MM.1S (cell line): ENCODE measurements around the gene DPP6.
"Not testable (repeated sequence)": the region's sequence is repeated elsewhere in the genome, so short reads cannot be mapped to it uniquely, and the experiment has no call there.

Experiments used
- DNase-seq: peaks from one replicate; pipeline ENCODE4 v3.0.0-alpha.2; 2015
- H2AFZ ChIP-seq: fragments of 300-600 bp; sonication (generic); 2 replicates; pipeline ENCODE4 v1.6.0; 2016; ENCODE audit warnings: antibody characterized with exemption, low read length
- H3F3A ChIP-seq: fragments of 300-600 bp; sonication (generic); 2 replicates; pipeline ENCODE4 v1.6.1; 2016; ENCODE audit warnings: mild to moderate bottlenecking, antibody characterized with exemption, low read length, moderate library complexity, mixed read lengths; ENCODE audit not compliant: insufficient read depth
- H3K27ac ChIP-seq: fragments of 300-600 bp; sonication (generic); 2 replicates; pipeline ENCODE4 v1.5.1; 2016; ENCODE audit warnings: mild to moderate bottlenecking, low read length
- H3K27me3 ChIP-seq: fragments of 300-600 bp; sonication (generic); replicated peaks from 2 replicates; pipeline ENCODE4 v1.6.0; 2016; ENCODE audit warnings: low read length; ENCODE audit not compliant: insufficient read depth
- H3K36me3 ChIP-seq: fragments of 300-600 bp; sonication (generic); replicated peaks from 2 replicates; pipeline ENCODE4 v1.6.1; 2016; ENCODE audit warnings: mild to moderate bottlenecking, low read length, mixed read lengths; ENCODE audit not compliant: insufficient read depth
- H3K4me1 ChIP-seq: fragments of 300-600 bp; sonication (generic); 2 replicates; pipeline ENCODE4 v1.6.1; 2016; ENCODE audit warnings: low read length, mixed read lengths
- H3K4me2 ChIP-seq: fragments of 300-600 bp; sonication (generic); 2 replicates; pipeline ENCODE4 v1.6.0; 2016; ENCODE audit warnings: low read depth, low read length
- H3K4me3 ChIP-seq: fragments of 300-600 bp; sonication (generic); 2 replicates; pipeline ENCODE4 v1.5.1; 2016; ENCODE audit warnings: low read length, mixed read lengths
- H3K79me2 ChIP-seq: fragments of 300-600 bp; sonication (generic); 2 replicates; pipeline ENCODE4 v1.6.1; 2016; ENCODE audit warnings: mixed run types, low read length, mixed read lengths
- H3K9ac ChIP-seq: fragments of 300-600 bp; sonication (generic); 2 replicates; pipeline ENCODE4 v1.6.1; 2016; ENCODE audit warnings: low read length, mixed read lengths
- H3K9me2 ChIP-seq: fragments of 300-600 bp; sonication (generic); replicated peaks from 2 replicates; pipeline ENCODE4 v1.6.1; 2016; ENCODE audit warnings: mild to moderate bottlenecking, low read length, mixed read lengths; ENCODE audit not compliant: insufficient read depth
- H3K9me3 ChIP-seq: fragments of 300-600 bp; sonication (generic); replicated peaks from 2 replicates; pipeline ENCODE4 v1.6.1; 2016; ENCODE audit warnings: mild to moderate bottlenecking, low read length, mixed read lengths; ENCODE audit not compliant: insufficient read depth
- H4K20me1 ChIP-seq: fragments of 300-600 bp; sonication (generic); 2 replicates; pipeline ENCODE4 v1.6.1; 2016; ENCODE audit warnings: mild to moderate bottlenecking, low read length, moderate library complexity, mixed read lengths; ENCODE audit not compliant: insufficient read depth
- CTCF ChIP-seq: fragments of 300-600 bp; sonication (generic); IDR thresholded peaks from 2 replicates; pipeline ENCODE4 v1.5.1; 2016; ENCODE audit warnings: antibody characterized with exemption, low read length, mixed read lengths
- EZH2 ChIP-seq: fragments of 300-600 bp; sonication (generic); optimal IDR thresholded peaks from 2 replicates; pipeline ENCODE3; 2017; ENCODE audit warnings: low read depth, mild to moderate bottlenecking, antibody characterized with exemption, low read length, mixed read lengths
- EZH2phosphoT487 ChIP-seq: fragments of 300-600 bp; sonication (generic); IDR thresholded peaks from 2 replicates; pipeline ENCODE4 v1.6.1; 2018; ENCODE audit warnings: antibody characterized with exemption, low read length

The DPP6 gene

GRCh38 chr7:154928136-154929005 lies 876.2 kb downstream of the DPP6 start:
- peak; percentile 98 for DNase-seq
- no peaks in the 10 kb centered on the region for H3K9me3 ChIP-seq
- peaks cover 6% of the 10 kb centered on the region; the same call in 1 of the 2 replicates for H3F3A ChIP-seq
- H3K79me2 ChIP-seq, result no peaks in the 10 kb centered on the region
- TF ChIP-seq EZH2phosphoT487 (no peak), EZH2 (no peak), CTCF (no peak)
- peak overlapping the region; percentile 96 for H3K4me2 ChIP-seq
- peak overlapping the region; percentile 92 for H2AFZ ChIP-seq
- peaks cover 27% of the 10 kb centered on the region for H3K27me3 ChIP-seq
- peak overlapping the region; percentile 9; the same call in 1 of the 2 replicates for H3K27ac ChIP-seq
- peak overlapping the region; percentile 77 for H3K4me3 ChIP-seq
- no peaks in the 10 kb centered on the region for H3K4me1 ChIP-seq
- H3K9ac ChIP-seq, result peak overlapping the region; percentile 34
- H3K9me2 ChIP-seq, result no peaks in the 10 kb centered on the region
- no peaks in the 10 kb centered on the region for H3K36me3 ChIP-seq
- no peaks in the 10 kb centered on the region for H4K20me1 ChIP-seq

GRCh38 chr7:154929006-154929726 lies 877.0 kb downstream of the DPP6 start:
- Histone ChIP-seq H4K20me1 (no peaks in the 10 kb centered on the region), H2AFZ (peak overlapping the region; percentile 92), H3F3A (peaks cover 6% of the 10 kb centered on the region; the same call in 1 of the 2 replicates), H3K4me3 (peak overlapping the region; percentile 77), H3K9me2 (no peaks in the 10 kb centered on the region), H3K4me2 (peak overlapping the region; percentile 96), H3K36me3 (no peaks in the 10 kb centered on the region), H3K27ac (no peak overlapping the region; the same call in 1 of the 2 replicates), H3K27me3 (peaks cover 19% of the 10 kb centered on the region; the same call in 1 of the 2 replicates), H3K79me2 (no peaks in the 10 kb centered on the region), H3K4me1 (no peaks in the 10 kb centered on the region), H3K9me3 (no peaks in the 10 kb centered on the region), H3K9ac (peak overlapping the region; percentile 34; the same call in 1 of the 2 replicates)
- DNase-seq, result no peak
- TF ChIP-seq CTCF (no peak), EZH2 (no peak), EZH2phosphoT487 (no peak)

- Histone ChIP-seq H3K27me3 (no peaks in the 10 kb centered on the region), H3K4me1 (no peaks in the 10 kb centered on the region), H3K4me3 (no peak overlapping the region), H3K9me2 (no peaks in the 10 kb centered on the region), H3K36me3 (no peaks in the 10 kb centered on the region), H3K9me3 (no peaks in the 10 kb centered on the region), H3K9ac (no peak overlapping the region), H2AFZ (no peak overlapping the region), H3K79me2 (no peaks in the 10 kb centered on the region), H3F3A (peaks cover 6% of the 10 kb centered on the region; the same call in 1 of the 2 replicates), H3K27ac (no peak overlapping the region), H4K20me1 (no peaks in the 10 kb centered on the region), H3K4me2 (no peak overlapping the region)
- no peak for DNase-seq
- TF ChIP-seq EZH2phosphoT487 (no peak), CTCF (no peak), EZH2 (no peak)
Observed at GRCh38 chr7:154931906-154932305, 879.7 kb downstream of the DPP6 start.

GRCh38 chr7:154934353-154934952 lies 882.3 kb downstream of the DPP6 start:
- H3K27ac ChIP-seq, H3K36me3 ChIP-seq, H3K9me3 ChIP-seq, H3F3A ChIP-seq, DNase-seq, H4K20me1 ChIP-seq, H3K27me3 ChIP-seq, H3K79me2 ChIP-seq, H3K9me2 ChIP-seq, H2AFZ ChIP-seq, H3K9ac ChIP-seq, H3K4me2 ChIP-seq, H3K4me1 ChIP-seq, H3K4me3 ChIP-seq: not testable (repeated sequence)
